Body of pancreas (tissue), 4 donors: Measurements from ENCODE around the gene RALB.

Source experiments
- CTCF ChIP-seq, 7 experiments: fragments of 450-650 bp in 4 of 7; fragments of 200-600 bp in 3 of 7; sonication (generic) in 3 of 7; IDR thresholded peaks; one replicate each; pipeline ENCODE4 v1.5.1; 2016 to 2019; ENCODE audit warnings: antibody characterized with exemption in 7 of 7
- POLR2A ChIP-seq, 3 donors: fragments of 450-650 bp; IDR thresholded peaks; one replicate each; pipeline ENCODE4 v1.6.1; 2016; ENCODE audit warnings: antibody characterized with exemption in 3 of 3, mild to moderate bottlenecking in 2 of 3

GRCh38 chr2:120312860-120313694, 60.4 kb downstream of the RALB start:
- TF ChIP-seq CTCF (IDR thresholded peaks at IDR 0.05) (peak; percentile 71 to 94 (median 92)), POLR2A (IDR thresholded peaks at IDR 0.05) (peak in 2 of 3 donors; percentile 26 to 36)
